Measurements from ENCODE around the gene OR5AL1. TPM values are rescaled to one million over a fixed set of nuclear protein-coding genes. Genes with fewer than 3 reads are reported as not detected.

The OR5AL1 gene
- total RNA-seq (2021) (not detected in 3 replicates), Bru-seq, nascent RNA (not detected)
- long read RNA-seq, experiment 1, result 0 reads
- long read RNA-seq, experiment 2, result 0 reads
- long read RNA-seq, experiment 3, result 0 reads

GRCh38 chr11:56412396-56412795, at the start of gene OR5AL1:
OR5AL1 (plus strand) TSS chr11:56412696.
- H3K4me1 Mint-ChIP-seq, result no peaks in the 10 kb centered on the region
- no peak within 1 kb of the TSS for H3K4me3 Mint-ChIP-seq
- peaks cover 33% of the 10 kb centered on the region for H3K9me3 Mint-ChIP-seq
- TF ChIP-seq NR3C1 (CRISPR knock-in tag; conservative IDR thresholded peaks at IDR 0.05; ENCODE audit: low read depth), result no peak
- no peak for TF ChIP-seq ARID4B (CRISPR knock-in tag; IDR thresholded peaks at IDR 0.05; ENCODE audit: borderline replicate concordance)
- no peak for TF ChIP-seq ZNF219 (CRISPR knock-in tag; IDR thresholded peaks at IDR 0.05; ENCODE audit: borderline replicate concordance)
- no peak for TF ChIP-seq EMX1 (CRISPR knock-in tag; IDR thresholded peaks at IDR 0.05)
- no peak for TF ChIP-seq E2F5 (CRISPR knock-in tag; IDR thresholded peaks at IDR 0.05)
- no peak for TF ChIP-seq HMGA2 (CRISPR knock-in tag; IDR thresholded peaks at IDR 0.05)
- TF ChIP-seq ELF4 (CRISPR knock-in tag; IDR thresholded peaks at IDR 0.05; ENCODE audit: low read depth), result no peak
- no peak for TF ChIP-seq ZNF512 (CRISPR knock-in tag; IDR thresholded peaks at IDR 0.05; ENCODE audit: borderline replicate concordance)
- CTCF ChIA-PET, result no interaction called here
- ATAC-seq (no peak), DNase-seq (ENCODE audit: low spot score) (no peak)
- POLR2A ChIA-PET, result no interaction called here
- no peaks in the 10 kb centered on the region for H3K27me3 Mint-ChIP-seq (ENCODE audit: low read depth)
- no peaks in the 10 kb centered on the region; the same call in 1 of the 2 replicates for H3K36me3 Mint-ChIP-seq
- no peak within 1 kb of the TSS for H3K27ac Mint-ChIP-seq

GRCh38 chr11:56375324-56375723, 37.2 kb upstream of the OR5AL1 start, which contains the start of gene OR8U1:
OR8U1 (plus strand) TSS chr11:56375624; CDS start chr11:56375624, 0 bp downstream.
- DNase-seq (ENCODE audit: low spot score), result no peak
- ChIA-PET POLR2A (no interaction called here), CTCF (no interaction called here)
- H3K9me3 Mint-ChIP-seq, result no peaks in the 10 kb centered on the region
- H3K4me3 Mint-ChIP-seq, result no peak within 1 kb of the TSS
- no peaks in the 10 kb centered on the region for H3K36me3 Mint-ChIP-seq
- no peaks in the 10 kb centered on the region for H3K27me3 Mint-ChIP-seq (ENCODE audit: low read depth)
- TF ChIP-seq ZNF671 (CRISPR knock-in tag; IDR thresholded peaks at IDR 0.05), result no peak
- no peak within 1 kb of the TSS for H3K27ac Mint-ChIP-seq
- no peak for ATAC-seq
- no peaks in the 10 kb centered on the region for H3K4me1 Mint-ChIP-seq

- H3K9me3 Mint-ChIP-seq, result no peaks in the 10 kb centered on the region
- no peak for ATAC-seq
- no peaks in the 10 kb centered on the region for H3K27me3 Mint-ChIP-seq (ENCODE audit: low read depth)
- no peak overlapping the region for H3K27ac Mint-ChIP-seq
- no peaks in the 10 kb centered on the region for H3K36me3 Mint-ChIP-seq
- H3K4me3 Mint-ChIP-seq, result no peak overlapping the region
- CTCF ChIA-PET, result interaction anchor here (0.6 kb wide), 1 partner anchor 91 kb away, joined by 3 read pairs; no protein-coding TSS in a partner anchor
- no peak for DNase-seq (ENCODE audit: low spot score)
- POLR2A ChIA-PET, result no interaction called here
- no peaks in the 10 kb centered on the region for H3K4me1 Mint-ChIP-seq
- TF ChIP-seq SOX15 (CRISPR knock-in tag; IDR thresholded peaks at IDR 0.05) (no peak), AR (CRISPR knock-in tag; IDR thresholded peaks at IDR 0.05) (no peak), SMAD3 (CRISPR knock-in tag; IDR thresholded peaks at IDR 0.05; ENCODE audit: borderline replicate concordance) (no peak), ERG (CRISPR knock-in tag; IDR thresholded peaks at IDR 0.05) (no peak), SP1 (CRISPR knock-in tag; conservative IDR thresholded peaks at IDR 0.05) (no peak), PRDM15 (CRISPR knock-in tag; IDR thresholded peaks at IDR 0.05) (no peak), ZNF396 (CRISPR knock-in tag; IDR thresholded peaks at IDR 0.05; ENCODE audit: borderline replicate concordance) (no peak), NR3C1 (CRISPR knock-in tag; conservative IDR thresholded peaks at IDR 0.05; ENCODE audit: low read depth) (no peak), RORB (CRISPR knock-in tag; IDR thresholded peaks at IDR 0.05) (no peak)
These were observed 32.4 kb upstream of the OR5AL1 start for GRCh38 chr11:56380120-56380519.

All from WTC11 (cell line).